SK-N-SH (cell line): ENCODE results near the gene ADAMTSL1. TPM values are rescaled to one million over a fixed set of nuclear protein-coding genes. Genes with fewer than 3 reads are reported as not detected.

Experiments used
- CTCF ChIA-PET: fragments of 300-600, 350-600 bp; formaldehyde crosslinking; extraction: SDS; loops from one replicate; lab custom pipeline; 2021; lab: Yijun Ruan, JAX
- POLR2A ChIA-PET: fragments of 350-600 bp; sonication (Branson Sonifier 250); formaldehyde crosslinking; extraction: SDS; loops from one replicate; lab custom pipeline; 2020; ENCODE audit warnings: antibody characterized with exemption, inconsistent platforms; lab: Yijun Ruan, JAX
- DNase-seq: peaks from one replicate; pipeline ENCODE4 v3.0.0; 2012
- H2AFZ ChIP-seq: fragments of 200-600 bp; sonication (generic); 2 replicates; pipeline ENCODE4 v1.8.1; 2016; ENCODE audit warnings: antibody characterized with exemption, mild to moderate bottlenecking, low read depth
- H3F3A ChIP-seq: fragments of 200-600 bp; sonication (generic); replicated peaks from 2 replicates; pipeline ENCODE3; 2016; ENCODE audit warnings: antibody characterized with exemption, mild to moderate bottlenecking; ENCODE audit not compliant: insufficient read depth
- H3K27ac ChIP-seq, 2 experiments: fragments of 200-500 bp in 1 of 2; fragments of 200-600 bp in 1 of 2; sonication (Bioruptor generic) in 1 of 2; sonication (generic), shearing (Covaris generic) in 1 of 2; 2 replicates each; pipeline versions ENCODE4 v1.5.1 to v1.6.1; 2014 to 2016; ENCODE audit warnings: low read depth in 2 of 2, inconsistent platforms in 1 of 2, low read length in 1 of 2, mild to moderate bottlenecking in 1 of 2, mixed read lengths in 1 of 2
- H3K27me3 ChIP-seq: fragments of 200-600 bp; sonication (generic), shearing (Covaris generic); 2 replicates; pipeline ENCODE4 v1.6.1; 2016; ENCODE audit warnings: mixed run types; ENCODE audit not compliant: insufficient read depth
- H3K36me3 ChIP-seq, 2 experiments: fragments of 200-500 bp in 1 of 2; fragments of 200-600 bp in 1 of 2; sonication (Bioruptor generic) in 1 of 2; sonication (generic) in 1 of 2; replicated peaks in 1 of 2; 2 replicates each; pipeline versions ENCODE3 to v1.5.1; 2014 to 2016; ENCODE audit warnings: low read length in 1 of 2, mild to moderate bottlenecking in 1 of 2; ENCODE audit not compliant: insufficient read depth in 2 of 2, control insufficient read depth in 1 of 2
- H3K4me1 ChIP-seq, 2 experiments: fragments of 200-500 bp in 1 of 2; fragments of 200-600 bp in 1 of 2; sonication (Bioruptor generic) in 1 of 2; sonication (generic), shearing (Covaris generic) in 1 of 2; 2 replicates each; pipeline versions ENCODE4 v1.5.1 to v1.6.1; 2014 to 2016; ENCODE audit warnings: low read depth in 1 of 2, low read length in 1 of 2, mixed run types in 1 of 2; ENCODE audit not compliant: insufficient read depth in 2 of 2, control insufficient read depth in 1 of 2
- H3K4me2 ChIP-seq: fragments of 200-600 bp; sonication (generic), shearing (Covaris generic); 2 replicates; pipeline ENCODE4 v1.6.1; 2017; ENCODE audit warnings: mixed run types
- H3K4me3 ChIP-seq, 2 experiments: fragments of 200-500 bp in 1 of 2; fragments of 200-600 bp in 1 of 2; sonication (Bioruptor generic) in 1 of 2; sonication (generic), shearing (Covaris generic) in 1 of 2; 2 replicates each; pipeline versions ENCODE4 v1.5.1 to v1.8.1; 2014 to 2016; ENCODE audit warnings: low read depth in 2 of 2, inconsistent platforms in 1 of 2, low read length in 1 of 2, mild to moderate bottlenecking in 1 of 2, mixed read lengths in 1 of 2, moderate library complexity in 1 of 2
- H3K79me2 ChIP-seq: fragments of 200-600 bp; sonication (generic); 2 replicates; pipeline ENCODE4 v1.8.1; 2017; ENCODE audit warnings: mild to moderate bottlenecking; ENCODE audit not compliant: insufficient read depth
- H3K9ac ChIP-seq: fragments of 200-600 bp; sonication (generic); 2 replicates; pipeline ENCODE4 v1.6.1; 2017; ENCODE audit warnings: mixed run types
- H3K9me2 ChIP-seq: fragments of 200-600 bp; sonication (generic); 2 replicates; pipeline ENCODE4 v1.6.1; 2017; ENCODE audit warnings: mixed run types
- H3K9me3 ChIP-seq: fragments of 200-600 bp; sonication (generic); 2 replicates; pipeline ENCODE4 v1.6.1; 2017; ENCODE audit warnings: mixed run types, mild to moderate bottlenecking, moderate library complexity
- H4K20me1 ChIP-seq: fragments of 200-600 bp; sonication (generic); 2 replicates; pipeline ENCODE4 v1.6.1; 2017; ENCODE audit warnings: mild to moderate bottlenecking, mixed run types; ENCODE audit not compliant: insufficient read depth
- CHD2 ChIP-seq: fragments of 150-350 bp; IDR thresholded peaks from 2 replicates; pipeline ENCODE4 v1.6.1; 2018; ENCODE audit warnings: low read length; ENCODE audit not compliant: partially characterized antibody
- ELF1 ChIP-seq: IDR thresholded peaks from 2 replicates; pipeline ENCODE4 v1.4.0; 2012
- EP300 ChIP-seq, 2 experiments: IDR thresholded peaks; 2 replicates each; pipeline versions ENCODE4 v1.4.0 to v1.6.1; 2012; ENCODE audit warnings: borderline replicate concordance in 1 of 2, low read depth in 1 of 2, low read length in 1 of 2
- FOSL2 ChIP-seq: IDR thresholded peaks from 2 replicates; pipeline ENCODE4 v1.4.0; 2012; ENCODE audit warnings: low read depth, mild to moderate bottlenecking, moderate library complexity, borderline replicate concordance
- FOXM1 ChIP-seq: IDR thresholded peaks from 2 replicates; pipeline ENCODE4 v1.4.0; 2012; ENCODE audit warnings: low read depth, mild to moderate bottlenecking
- MXI1 ChIP-seq: IDR thresholded peaks from 2 replicates; pipeline ENCODE4 v1.6.1; 2012; ENCODE audit warnings: mild to moderate bottlenecking, low read depth, low read length, improper control_type of control experiment
- NFIC ChIP-seq: IDR thresholded peaks from 2 replicates; pipeline ENCODE4 v1.4.0; 2012; ENCODE audit warnings: borderline replicate concordance
- NRF1 ChIP-seq: IDR thresholded peaks from 2 replicates; pipeline ENCODE4 v1.6.1; 2012; ENCODE audit warnings: low read depth, mild to moderate bottlenecking, low read length
- POLR2AphosphoS5 ChIP-seq: IDR thresholded peaks from 2 replicates; pipeline ENCODE4 v1.6.1; 2012; ENCODE audit warnings: low read depth, low read length
- RCOR1 ChIP-seq: fragments of 150-350 bp; IDR thresholded peaks from 2 replicates; pipeline ENCODE4 v1.6.1; 2017; ENCODE audit warnings: antibody characterized with exemption, low read length
- RXRA ChIP-seq: IDR thresholded peaks from 2 replicates; pipeline ENCODE4 v1.4.0; 2012; ENCODE audit warnings: low read depth, mild to moderate bottlenecking, borderline replicate concordance
- SIN3A ChIP-seq: IDR thresholded peaks from 2 replicates; pipeline ENCODE4 v1.6.1; 2012; ENCODE audit warnings: low read depth, mild to moderate bottlenecking, low read length, moderate library complexity, borderline replicate concordance
- TAF1 ChIP-seq: IDR thresholded peaks from 2 replicates; pipeline ENCODE4 v1.6.1; 2012; ENCODE audit warnings: low read depth, mild to moderate bottlenecking, low read length, moderate library complexity, borderline replicate concordance
- TCF12 ChIP-seq: IDR thresholded peaks from 2 replicates; pipeline ENCODE4 v1.4.0; 2012
- TEAD4 ChIP-seq: IDR thresholded peaks from 2 replicates; pipeline ENCODE4 v1.4.0; 2012; ENCODE audit warnings: mild to moderate bottlenecking, borderline replicate concordance; ENCODE audit not compliant: insufficient read depth
- YY1 ChIP-seq: IDR thresholded peaks from 2 replicates; pipeline ENCODE4 v1.4.0; 2012; ENCODE audit warnings: low read depth, mild to moderate bottlenecking
- WGBS: methylation state at CpG from one replicate; pipeline ENCODE4 v1.1.6; 2017; ENCODE audit warnings: low lambda C conversion rate; 5-methylcytosine and 5-hydroxymethylcytosine counted together
- polyA plus RNA-seq, 3 experiments: library from polyadenylated mRNA; depleted of rRNA; stranded (reverse); fragments of >200 nt; gene quantifications; 2 replicates each; pipeline ENCODE4 v1.2.3, GENCODE V29; 2012
- TF ChIP-seq, protein P1 (sequence below): IDR thresholded peaks from 2 replicates; pipeline ENCODE4 v1.4.0; 2012; ENCODE audit warnings: low read depth
- TF ChIP-seq, protein P2 (sequence below): fragments of 200-600 bp; sonication (generic); IDR thresholded peaks from 2 replicates; pipeline ENCODE4 v1.6.1; 2017; ENCODE audit warnings: antibody characterized with exemption, mild to moderate bottlenecking, moderate library complexity
- TF ChIP-seq, protein P3 (sequence below): IDR thresholded peaks from 2 replicates; pipeline ENCODE4 v1.4.0; 2012; ENCODE audit warnings: low read depth, borderline replicate concordance
- TF ChIP-seq, protein P4 (sequence below): IDR thresholded peaks from 2 replicates; pipeline ENCODE4; 2012

ADAMTSL1 gene
- polyA plus RNA-seq, 1 of the 3 experiments (the other 2 are of a cell fraction): 114 TPM

DNA sequence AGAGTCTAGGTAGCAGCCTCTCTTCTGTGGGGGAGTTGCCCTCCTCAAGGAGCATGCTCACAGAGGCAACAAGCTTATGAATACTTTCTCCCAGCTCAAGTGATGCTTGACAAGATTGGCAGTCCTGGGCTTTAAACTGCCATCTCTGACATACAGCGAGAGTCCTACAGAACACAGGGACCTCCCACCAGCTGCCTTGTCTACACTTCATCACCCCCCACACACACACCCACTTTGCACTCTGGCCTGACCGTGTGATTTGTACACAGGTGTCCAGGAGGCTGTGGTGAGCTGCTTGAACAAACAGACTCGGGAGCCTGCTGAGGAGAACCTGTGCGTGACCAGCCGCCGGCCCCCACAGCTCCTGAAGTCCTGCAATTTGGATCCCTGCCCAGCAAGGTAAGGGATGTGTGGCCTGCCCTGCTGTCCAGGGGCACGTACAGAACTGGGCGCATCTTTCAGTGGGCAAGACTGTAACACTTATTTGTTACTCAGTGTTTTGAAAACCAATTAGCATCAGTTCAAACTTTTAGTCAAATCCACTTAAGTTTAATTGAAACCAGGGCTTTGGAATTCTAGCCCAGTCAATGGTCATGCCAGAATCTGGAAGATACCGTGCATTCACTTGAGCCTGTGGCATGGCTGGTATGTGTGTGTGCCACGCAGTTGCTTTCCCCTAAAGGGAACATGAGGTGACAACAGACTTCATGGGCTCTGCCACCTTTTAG lies 247.5 kb downstream of the ADAMTSL1 start:
- TF ChIP-seq, protein P1, sequence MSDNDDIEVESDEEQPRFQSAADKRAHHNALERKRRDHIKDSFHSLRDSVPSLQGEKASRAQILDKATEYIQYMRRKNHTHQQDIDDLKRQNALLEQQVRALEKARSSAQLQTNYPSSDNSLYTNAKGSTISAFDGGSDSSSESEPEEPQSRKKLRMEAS: no peak
- TF ChIP-seq NFIC (peak; percentile 63; the same call in 1 of the 2 replicates), NRF1 (no peak), RXRA (no peak), TEAD4 (peak; percentile 56; the same call in 1 of the 2 replicates), MXI1 (no peak), FOSL2 (no peak), ELF1 (no peak), SIN3A (0 out of 2 replicates have a peak, but pooled peaks have one; percentile 44), CHD2 (no peak), TAF1 (no peak), EP300 (IDR thresholded peaks at IDR 0.05; ENCODE audit: borderline replicate concordance in 1 of 2, low read depth in 1 of 2, low read length in 1 of 2) (peak; percentile 33 to 50; a peak in 2 of 4 replicates), POLR2AphosphoS5 (peak; percentile 74; the same call in 1 of the 2 replicates), FOXM1 (no peak), TCF12 (peak; percentile 92), YY1 (no peak), RCOR1 (no peak)
- TF ChIP-seq, protein P2, sequence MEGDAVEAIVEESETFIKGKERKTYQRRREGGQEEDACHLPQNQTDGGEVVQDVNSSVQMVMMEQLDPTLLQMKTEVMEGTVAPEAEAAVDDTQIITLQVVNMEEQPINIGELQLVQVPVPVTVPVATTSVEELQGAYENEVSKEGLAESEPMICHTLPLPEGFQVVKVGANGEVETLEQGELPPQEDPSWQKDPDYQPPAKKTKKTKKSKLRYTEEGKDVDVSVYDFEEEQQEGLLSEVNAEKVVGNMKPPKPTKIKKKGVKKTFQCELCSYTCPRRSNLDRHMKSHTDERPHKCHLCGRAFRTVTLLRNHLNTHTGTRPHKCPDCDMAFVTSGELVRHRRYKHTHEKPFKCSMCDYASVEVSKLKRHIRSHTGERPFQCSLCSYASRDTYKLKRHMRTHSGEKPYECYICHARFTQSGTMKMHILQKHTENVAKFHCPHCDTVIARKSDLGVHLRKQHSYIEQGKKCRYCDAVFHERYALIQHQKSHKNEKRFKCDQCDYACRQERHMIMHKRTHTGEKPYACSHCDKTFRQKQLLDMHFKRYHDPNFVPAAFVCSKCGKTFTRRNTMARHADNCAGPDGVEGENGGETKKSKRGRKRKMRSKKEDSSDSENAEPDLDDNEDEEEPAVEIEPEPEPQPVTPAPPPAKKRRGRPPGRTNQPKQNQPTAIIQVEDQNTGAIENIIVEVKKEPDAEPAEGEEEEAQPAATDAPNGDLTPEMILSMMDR: no peak
- TF ChIP-seq, protein P3, sequence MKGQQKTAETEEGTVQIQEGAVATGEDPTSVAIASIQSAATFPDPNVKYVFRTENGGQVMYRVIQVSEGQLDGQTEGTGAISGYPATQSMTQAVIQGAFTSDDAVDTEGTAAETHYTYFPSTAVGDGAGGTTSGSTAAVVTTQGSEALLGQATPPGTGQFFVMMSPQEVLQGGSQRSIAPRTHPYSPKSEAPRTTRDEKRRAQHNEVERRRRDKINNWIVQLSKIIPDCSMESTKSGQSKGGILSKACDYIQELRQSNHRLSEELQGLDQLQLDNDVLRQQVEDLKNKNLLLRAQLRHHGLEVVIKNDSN: no peak
- TF ChIP-seq, protein P4, sequence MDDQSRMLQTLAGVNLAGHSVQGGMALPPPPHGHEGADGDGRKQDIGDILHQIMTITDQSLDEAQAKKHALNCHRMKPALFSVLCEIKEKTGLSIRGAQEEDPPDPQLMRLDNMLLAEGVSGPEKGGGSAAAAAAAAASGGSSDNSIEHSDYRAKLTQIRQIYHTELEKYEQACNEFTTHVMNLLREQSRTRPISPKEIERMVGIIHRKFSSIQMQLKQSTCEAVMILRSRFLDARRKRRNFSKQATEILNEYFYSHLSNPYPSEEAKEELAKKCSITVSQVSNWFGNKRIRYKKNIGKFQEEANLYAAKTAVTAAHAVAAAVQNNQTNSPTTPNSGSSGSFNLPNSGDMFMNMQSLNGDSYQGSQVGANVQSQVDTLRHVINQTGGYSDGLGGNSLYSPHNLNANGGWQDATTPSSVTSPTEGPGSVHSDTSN: peak; percentile 79
- TF ChIP-seq, all 33 proteins: peak for 7
- H3K27me3 ChIP-seq: no peaks in the 10 kb centered on the region
- no peak overlapping the region for H3K4me2 ChIP-seq
- ChIA-PET POLR2A (no interaction called here), CTCF (no interaction called here)
- peak overlapping the region; percentile 0 to 2; a peak in 2 of 4 replicates for H3K27ac ChIP-seq
- 59% methylated on average over 10 of the region's 10 CpGs for WGBS
- H2AFZ ChIP-seq: no peak overlapping the region
- H3K36me3 ChIP-seq: peaks cover 3 to 72% of the 10 kb centered on the region in 2 experiments
- no peak overlapping the region for H3K9ac ChIP-seq
- H3K9me3 ChIP-seq: no peaks in the 10 kb centered on the region
- H3K4me3 ChIP-seq: no peak overlapping the region
- H3F3A ChIP-seq: peaks cover 16% of the 10 kb centered on the region
- no peaks in the 10 kb centered on the region; the same call in 1 of the 2 replicates for H3K79me2 ChIP-seq
- no peaks in the 10 kb centered on the region for H4K20me1 ChIP-seq
- peaks cover 0 to 10% of the 10 kb centered on the region in 2 experiments; a peak in 1 of 4 replicates for H3K4me1 ChIP-seq
- DNase-seq: no peak
- H3K9me2 ChIP-seq: no peaks in the 10 kb centered on the region
